H1 (cell line): Measurements from ENCODE around the gene SPON2. TPM values are rescaled to one million over a fixed set of nuclear protein-coding genes. Genes with fewer than 3 reads are reported as not detected.
A peak's percentile ranks its signal among the peaks of the same experiment; 100 is the strongest.

ENCODE experiments used
- CTCF ChIA-PET: fragments of 300-600 bp; sonication (Branson Sonifier 250); formaldehyde crosslinking; loops from one replicate; lab custom pipeline; 2021; ENCODE audit not compliant: partially characterized antibody; lab: Charles Lee
- POLR2A ChIA-PET: fragments of 300-600 bp; sonication (Branson Sonifier 250); formaldehyde crosslinking; loops from one replicate; lab custom pipeline; 2021; ENCODE audit warnings: inconsistent platforms; ENCODE audit not compliant: partially characterized antibody; lab: Charles Lee
- DNase-seq, 2 experiments: peaks; one replicate each; pipeline versions ENCODE4 v3.0.0 to v3.0.0-alpha.2; 2010 to 2022; ENCODE audit warnings: low spot score in 2 of 2, low read depth in 1 of 2, mixed read lengths in 1 of 2
- FAIRE-seq: peaks from 2 replicates; lab custom pipeline; 2011; peaks lifted over from hg19 to GRCh38; lab: Jason Lieb, UNC
- H2AFZ ChIP-seq: 2 replicates; pipeline ENCODE4 v1.8.1; 2012; ENCODE audit warnings: low read length, inconsistent platforms
- H2AK5ac ChIP-seq: 2 replicates; pipeline ENCODE4 v1.6.1; 2013; ENCODE audit warnings: low read depth, low read length
- H2BK120ac ChIP-seq: replicated peaks from 2 replicates; pipeline ENCODE3; 2013; ENCODE audit warnings: low read depth, low read length, inconsistent platforms
- H2BK12ac ChIP-seq: 2 replicates; pipeline ENCODE4 v1.6.1; 2013; ENCODE audit warnings: low read depth, low read length
- H2BK15ac ChIP-seq: 2 replicates; pipeline ENCODE4 v1.6.1; 2013; ENCODE audit warnings: low read length
- H2BK20ac ChIP-seq: 2 replicates; pipeline ENCODE4 v1.6.1; 2013; ENCODE audit warnings: low read length
- H2BK5ac ChIP-seq: 2 replicates; pipeline ENCODE4 v1.6.1; 2013; ENCODE audit warnings: low read depth, low read length
- H3K14ac ChIP-seq: 2 replicates; pipeline ENCODE4 v1.6.1; 2013; ENCODE audit warnings: inconsistent platforms; ENCODE audit not compliant: insufficient read length
- H3K18ac ChIP-seq: 2 replicates; pipeline ENCODE4 v1.6.1; 2013; ENCODE audit warnings: low read length; ENCODE audit errors: extremely low read depth
- H3K23ac ChIP-seq: 2 replicates; pipeline ENCODE4 v1.6.1; 2013; ENCODE audit warnings: inconsistent platforms; ENCODE audit not compliant: insufficient read length
- H3K23me2 ChIP-seq: 2 replicates; pipeline ENCODE4 v1.6.1; 2013; ENCODE audit warnings: low read depth, low read length
- H3K27ac ChIP-seq: 2 replicates; pipeline ENCODE4 v1.6.1; 2011; ENCODE audit warnings: low read depth, low read length, inconsistent platforms
- H3K27me3 ChIP-seq, 4 experiments: replicated peaks in 1 of 4; 1 replicate in 1 of 4; 2 replicates in 3 of 4; pipeline versions ENCODE4 v1.6.1 to v1.8.1; 2011 to 2013; ENCODE audit warnings: low read length in 3 of 4, mild to moderate bottlenecking in 3 of 4, inconsistent platforms in 2 of 4, mixed read lengths in 2 of 4, moderate library complexity in 1 of 4; ENCODE audit not compliant: control insufficient read depth in 3 of 4, insufficient read depth in 3 of 4; ENCODE audit errors: extremely low read depth in 1 of 4
- H3K36me3 ChIP-seq, 4 experiments: 2 replicates each; pipeline versions ENCODE4 v1.6.1 to v1.8.1; 2011 to 2013; ENCODE audit warnings: mild to moderate bottlenecking in 4 of 4, low read length in 3 of 4, moderate library complexity in 2 of 4, control low read depth in 1 of 4, inconsistent platforms in 1 of 4; ENCODE audit not compliant: insufficient read depth in 4 of 4, control insufficient read depth in 2 of 4
- H3K4ac ChIP-seq: replicated peaks from 2 replicates; pipeline ENCODE3; 2013; ENCODE audit warnings: low read length, low read depth, mixed read lengths, inconsistent platforms; ENCODE audit not compliant: insufficient read length
- H3K4me1 ChIP-seq, 4 experiments: replicated peaks in 1 of 4; 1 replicate in 1 of 4; 2 replicates in 3 of 4; pipeline versions ENCODE4 v1.6.1 to v1.8.1; 2011 to 2013; ENCODE audit warnings: low read length in 3 of 4, inconsistent platforms in 2 of 4, mixed read lengths in 1 of 4; ENCODE audit not compliant: insufficient read depth in 4 of 4, control insufficient read depth in 3 of 4
- H3K4me2 ChIP-seq, 2 experiments: 2 replicates each; pipeline versions ENCODE4 v1.6.1 to v1.8.1; 2011 to 2013; ENCODE audit warnings: low read depth in 2 of 2, low read length in 2 of 2, control low read depth in 1 of 2, inconsistent platforms in 1 of 2, mild to moderate bottlenecking in 1 of 2; ENCODE audit not compliant: insufficient read depth in 1 of 2
- H3K4me3 ChIP-seq, 4 experiments: fragments of 200-600, 300-600 bp in 1 of 4; sonication (generic), shearing (Covaris generic), sonication (Bioruptor Twin) in 1 of 4; 2 replicates each; pipeline versions ENCODE4 v1.5.1 to v1.8.1; 2011 to 2016; ENCODE audit warnings: low read length in 4 of 4, low read depth in 3 of 4, control low read depth in 2 of 4, inconsistent platforms in 2 of 4, mild to moderate bottlenecking in 2 of 4, mixed read lengths in 1 of 4, moderate library complexity in 1 of 4; ENCODE audit not compliant: insufficient read depth in 2 of 4; ENCODE audit errors: extremely low read depth in 1 of 4
- H3K56ac ChIP-seq: replicated peaks from 2 replicates; pipeline ENCODE3; 2013; ENCODE audit warnings: low read depth, mild to moderate bottlenecking, mixed read lengths, low read length, inconsistent platforms; ENCODE audit not compliant: insufficient read length
- H3K79me1 ChIP-seq: 2 replicates; pipeline ENCODE4 v1.6.1; 2013; ENCODE audit warnings: low read depth, low read length, control low read depth
- H3K79me2 ChIP-seq, 2 experiments: 2 replicates each; pipeline versions ENCODE4 v1.6.1 to v1.8.1; 2012 to 2013; ENCODE audit warnings: low read length in 2 of 2, mild to moderate bottlenecking in 2 of 2, inconsistent platforms in 1 of 2; ENCODE audit not compliant: insufficient read depth in 2 of 2, control insufficient read depth in 1 of 2
- H3K9ac ChIP-seq, 4 experiments: replicated peaks in 1 of 4; 1 replicate in 1 of 4; 2 replicates in 3 of 4; pipeline versions ENCODE4 v1.6.1 to v1.8.1; 2011 to 2013; ENCODE audit warnings: low read depth in 3 of 4, low read length in 3 of 4, control low read depth in 2 of 4, mild to moderate bottlenecking in 2 of 4, moderate library complexity in 2 of 4, inconsistent platforms in 1 of 4; ENCODE audit errors: extremely low read depth in 1 of 4
- H3K9me3 ChIP-seq, 2 experiments: 2 replicates each; pipeline versions ENCODE4 v1.6.1 to v1.8.1; 2012 to 2013; ENCODE audit warnings: mild to moderate bottlenecking in 2 of 2, moderate library complexity in 2 of 2, control low read depth in 1 of 2, inconsistent platforms in 1 of 2, low read depth in 1 of 2, low read length in 1 of 2, mixed read lengths in 1 of 2; ENCODE audit not compliant: insufficient read depth in 2 of 2
- H4K20me1 ChIP-seq, 2 experiments: replicated peaks in 1 of 2; 2 replicates each; pipeline versions ENCODE3 to v1.8.1; 2011 to 2013; ENCODE audit warnings: inconsistent platforms in 2 of 2, low read length in 2 of 2, mild to moderate bottlenecking in 1 of 2; ENCODE audit not compliant: insufficient read depth in 2 of 2, control insufficient read depth in 1 of 2
- H4K5ac ChIP-seq: 2 replicates; pipeline ENCODE4 v1.6.1; 2013; ENCODE audit warnings: low read length, low read depth, mixed read lengths, inconsistent platforms; ENCODE audit not compliant: insufficient read length
- H4K8ac ChIP-seq: 2 replicates; pipeline ENCODE4 v1.8.0; 2013; ENCODE audit warnings: mild to moderate bottlenecking, moderate library complexity, low read length, inconsistent platforms; ENCODE audit not compliant: insufficient read depth; ENCODE audit errors: extremely low read depth
- H4K91ac ChIP-seq: replicated peaks from 2 replicates; pipeline ENCODE3; 2013; ENCODE audit warnings: low read length, mixed read lengths, inconsistent platforms; ENCODE audit not compliant: insufficient read length
- EGR1 ChIP-seq: IDR thresholded peaks from 2 replicates; pipeline ENCODE4 v1.6.1; 2011; ENCODE audit warnings: low read depth, low read length, borderline replicate concordance
- MAFK ChIP-seq: IDR thresholded peaks from 2 replicates; pipeline ENCODE4 v1.6.1; 2012; ENCODE audit warnings: low read depth, mild to moderate bottlenecking, improper control_type of control experiment, low read length
- NRF1 ChIP-seq: IDR thresholded peaks from 2 replicates; pipeline ENCODE4 v1.6.1; 2011; ENCODE audit warnings: mild to moderate bottlenecking, low read depth, low read length, improper control_type of control experiment
- SIN3A ChIP-seq, 2 experiments: IDR thresholded peaks in 1 of 2; conservative IDR thresholded peaks in 1 of 2; 2 replicates each; pipeline ENCODE4 v1.6.1; 2011 to 2012; ENCODE audit warnings: low read length in 2 of 2, improper control_type of control experiment in 1 of 2, low read depth in 1 of 2, mild to moderate bottlenecking in 1 of 2
- SP2 ChIP-seq: IDR thresholded peaks from 2 replicates; pipeline ENCODE4 v1.6.1; 2012; ENCODE audit warnings: mild to moderate bottlenecking, low read length, inconsistent platforms
- SRF ChIP-seq: IDR thresholded peaks from 2 replicates; pipeline ENCODE4 v1.6.1; 2011; ENCODE audit warnings: mild to moderate bottlenecking, low read depth, low read length, moderate library complexity
- TBP ChIP-seq: IDR thresholded peaks from 2 replicates; pipeline ENCODE4 v1.6.1; 2011; ENCODE audit warnings: low read depth, low read length, improper control_type of control experiment
- WGBS, 2 experiments: shearing (Covaris generic) in 1 of 2; methylation state at CpG; one replicate each; pipeline versions ENCODE4 v1.1.6 to v1.1.7; 2013 to 2015; ENCODE audit warnings: low lambda C conversion rate in 2 of 2, mixed read lengths in 2 of 2, inconsistent platforms in 1 of 2, low coverage in 1 of 2, missing lambda C conversion rate in 1 of 2; ENCODE audit not compliant: insufficient replicate concordance in 2 of 2, insufficient coverage in 1 of 2, insufficient read length in 1 of 2; ENCODE audit errors: extremely low coverage in 1 of 2, missing lambda C conversion rate in 1 of 2; 5-methylcytosine and 5-hydroxymethylcytosine counted together
- polyA plus RNA-seq, 7 experiments: library from polyadenylated mRNA; depleted of rRNA in 3 of 7; stranded (reverse) in 5 of 7; unstranded in 2 of 7; fragments of >200 nt in 5 of 7; fragments of 200-250 nt in 2 of 7; gene quantifications; 1 replicate in 5 of 7; 2 replicates in 1 of 7; 4 replicates in 1 of 7; pipeline versions ENCODE4 v1.2.1 to v1.2.3, GENCODE V29; 2011 to 2013; ENCODE audit warnings: missing spikeins in 2 of 7, mixed read lengths in 2 of 7
- total RNA-seq: library from RNA; stranded (reverse); fragmentation: NEBNext Ultra II Directional; extraction: Animal tissue kit (Norgen Biotek cat#: 25700); gene quantifications from 2 replicates; pipeline ENCODE4 v1.2.1, GENCODE V29; 2021

Gene SPON2
- total and polyA plus RNA-seq, 2 of the 8 experiments (the other 6 are each of a cell fraction or from before 2014, with no cell fraction given): 2.8 to 3.2 TPM

- Histone ChIP-seq H3K18ac (no peak overlapping the region), H3K23ac (no peak overlapping the region), H2AFZ (no peak overlapping the region), H2BK5ac (no peak overlapping the region), H3K4me3 (no peak overlapping the region), H4K91ac (no peak overlapping the region), H3K23me2 (no peaks in the 10 kb centered on the region), H3K36me3 (peaks cover 11 to 35% (median 17%) of the 10 kb centered on the region in 4 experiments; a peak in 7 of 8 replicates), H3K4me1 (no peaks in the 10 kb centered on the region), H3K9me3 (no peaks in the 10 kb centered on the region), H4K8ac (peak overlapping the region; percentile 14; the same call in 1 of the 2 replicates), H2BK15ac (no peak overlapping the region), H4K5ac (no peak overlapping the region), H2AK5ac (no peak overlapping the region), H3K27ac (no peak overlapping the region), H2BK12ac (no peak overlapping the region), H2BK20ac (no peak overlapping the region), H3K4me2 (no peak overlapping the region), H3K79me2 (no peaks in the 10 kb centered on the region), H3K79me1 (peaks cover 5% of the 10 kb centered on the region), H3K14ac (no peak overlapping the region), H3K9ac (no peak overlapping the region), H3K56ac (no peak overlapping the region), H3K27me3 (no peaks in the 10 kb centered on the region), H2BK120ac (no peak overlapping the region), H4K20me1 (peaks cover 6 to 19% of the 10 kb centered on the region in 2 experiments), H3K4ac (no peak overlapping the region)
- WGBS, 2 experiments: 86% methylated on average over 33 of the region's 33 CpGs; no CpG with 5 or more reads in 1 of the 2 experiments
- no peak for TF ChIP-seq SP2
- no peak for TF ChIP-seq SIN3A (conservative IDR thresholded peaks at IDR 0.05 in 1 of 2, IDR thresholded peaks at IDR 0.05 in 1 of 2; ENCODE audit: low read depth in 1 of 2, low read length in 2 of 2)
- no peak for TF ChIP-seq TBP
- TF ChIP-seq NRF1: no peak
- TF ChIP-seq SRF: no peak
- no peak for TF ChIP-seq EGR1
- TF ChIP-seq MAFK: no peak
- ChIA-PET CTCF (no interaction called here), POLR2A (no interaction called here)
- FAIRE-seq (no peak), DNase-seq (no peak)
Observed at GRCh38 chr4:1221155-1221870, 48.9 kb upstream of the SPON2 start.
